K562 (cell line): Measurements from ENCODE around the gene SETMAR. TPM values are rescaled to one million over a fixed set of nuclear protein-coding genes. Genes with fewer than 3 reads are reported as not detected.

Experiments
- ATF3 ChIP-seq, 2 experiments: fragments of 450-650 bp in 1 of 2; sonication (generic) in 1 of 2; formaldehyde crosslinking in 1 of 2; IDR thresholded peaks in 1 of 2; conservative IDR thresholded peaks in 1 of 2; 2 replicates each; pipeline versions ENCODE4 v1.6.1 to v1.8.1; 2016 to 2023; ENCODE audit warnings: mild to moderate bottlenecking in 2 of 2, moderate library complexity in 2 of 2, inconsistent platforms in 1 of 2, missing genetic modification reagents in 1 of 2
- C11orf30 ChIP-seq: fragments of 450-650 bp; IDR thresholded peaks from 2 replicates; pipeline ENCODE4 v1.6.1; 2016; ENCODE audit warnings: low read depth, mild to moderate bottlenecking
- CEBPG ChIP-seq, 3 experiments: fragments of 200-800 bp in 1 of 3; sonication (Bioruptor generic) in 1 of 3; sonication (generic) in 1 of 3; formaldehyde crosslinking in 1 of 3; IDR thresholded peaks in 2 of 3; conservative IDR thresholded peaks in 1 of 3; 2 replicates each; pipeline versions ENCODE4 v1.6.1 to v1.8.0; 2016 to 2022; ENCODE audit warnings: missing compliant biosample characterization in 2 of 3, missing genetic modification characterization in 2 of 3, mild to moderate bottlenecking in 1 of 3, missing genetic modification reagents in 1 of 3
- DIDO1 ChIP-seq: fragments of 450-650 bp; IDR thresholded peaks from 2 replicates; pipeline ENCODE4 v1.6.1; 2016; ENCODE audit warnings: low read depth, missing biosample characterization, missing genetic modification characterization
- GATA2 ChIP-seq: sonication (generic); formaldehyde crosslinking; IDR thresholded peaks from 2 replicates; pipeline ENCODE4 v1.4.0; 2020; ENCODE audit warnings: mild to moderate bottlenecking, missing genetic modification reagents
- GATAD2B ChIP-seq: fragments of 450-650 bp; IDR thresholded peaks from 2 replicates; pipeline ENCODE4 v1.6.1; 2017; ENCODE audit warnings: mild to moderate bottlenecking, borderline replicate concordance
- GTF2E2 ChIP-seq: fragments of 200-800 bp; sonication (Bioruptor generic); IDR thresholded peaks from 2 replicates; pipeline ENCODE4 v1.6.1; 2016; ENCODE audit warnings: missing genetic modification characterization, missing compliant biosample characterization
- HBP1 ChIP-seq: fragments of 450-650 bp; formaldehyde crosslinking; IDR thresholded peaks from 2 replicates; pipeline ENCODE4 v1.4.0; 2022; ENCODE audit warnings: missing genetic modification characterization
- HDAC8 ChIP-seq: fragments of 450-650 bp; IDR thresholded peaks from 2 replicates; pipeline ENCODE4 v1.6.1; 2016; ENCODE audit warnings: mild to moderate bottlenecking, missing genetic modification characterization, moderate library complexity, missing compliant biosample characterization
- HIVEP1 ChIP-seq: fragments of 250-450 bp; sonication (Bioruptor Pico); IDR thresholded peaks from 2 replicates; pipeline ENCODE4 v1.4.0; 2020; ENCODE audit warnings: mild to moderate bottlenecking
- HMBOX1 ChIP-seq: sonication (generic); IDR thresholded peaks from 2 replicates; pipeline ENCODE4 v1.6.1; 2016
- KDM1A ChIP-seq, 2 experiments: fragments of 450-650 bp; IDR thresholded peaks; 2 replicates each; pipeline ENCODE4 v1.6.1; 2016; ENCODE audit warnings: mild to moderate bottlenecking in 2 of 2
- KDM4B ChIP-seq, 2 experiments: fragments of 450-650 bp in 1 of 2; sonication (generic) in 1 of 2; IDR thresholded peaks; 2 replicates each; pipeline ENCODE4 v1.6.1; 2016 to 2017; ENCODE audit warnings: borderline replicate concordance in 2 of 2, antibody characterized with exemption in 1 of 2, low read depth in 1 of 2, mild to moderate bottlenecking in 1 of 2
- NCOA4 ChIP-seq: fragments of 450-650 bp; IDR thresholded peaks from 2 replicates; pipeline ENCODE4 v1.6.1; 2018; ENCODE audit warnings: mild to moderate bottlenecking; ENCODE audit not compliant: partially characterized antibody
- NCOR1 ChIP-seq: fragments of 450-650 bp; IDR thresholded peaks from 2 replicates; pipeline ENCODE4 v1.6.1; 2016; ENCODE audit warnings: mild to moderate bottlenecking, moderate library complexity
- NEUROD1 ChIP-seq: fragments of 150-350 bp; IDR thresholded peaks from 2 replicates; pipeline ENCODE4 v1.6.1; 2014; ENCODE audit warnings: borderline replicate concordance, low read length, low read depth; ENCODE audit not compliant: partially characterized antibody
- NFE2 ChIP-seq: IDR thresholded peaks from 2 replicates; pipeline ENCODE4 v1.6.1; 2014; ENCODE audit warnings: antibody characterized with exemption, low read depth
- NFIX ChIP-seq: fragments of 250-450 bp; sonication (Bioruptor Pico); IDR thresholded peaks from 2 replicates; pipeline ENCODE4 v1.4.0; 2020; ENCODE audit warnings: low read depth, mild to moderate bottlenecking, moderate library complexity
- SMARCA4 ChIP-seq: fragments of 450-650 bp; IDR thresholded peaks from 2 replicates; pipeline ENCODE4 v1.6.1; 2016
- SNRNP70 ChIP-seq: fragments of 200-400 bp; formaldehyde crosslinking; optimal IDR thresholded peaks from 2 replicates; pipeline ENCODE3; 2017; ENCODE audit warnings: low read depth, low read length
- SRF ChIP-seq, 2 experiments: fragments of 250-450, 450-650 bp in 1 of 2; sonication (Bioruptor Pico) in 1 of 2; sonication (generic) in 1 of 2; formaldehyde crosslinking; IDR thresholded peaks; 2 replicates each; pipeline versions ENCODE4 v1.5.0 to v1.5.1; 2020 to 2022; ENCODE audit warnings: mild to moderate bottlenecking in 1 of 2, missing genetic modification reagents in 1 of 2
- ZBTB12 ChIP-seq: fragments of 250-450 bp; sonication (Bioruptor Pico); IDR thresholded peaks from 2 replicates; pipeline ENCODE4 v1.4.0; 2020
- ZBTB2 ChIP-seq: fragments of 450-650 bp; IDR thresholded peaks from 2 replicates; pipeline ENCODE4 v1.6.1; 2016; ENCODE audit warnings: antibody characterized with exemption
- ZNF165 ChIP-seq: fragments of 250-450 bp; sonication (Bioruptor Pico); IDR thresholded peaks from 2 replicates; pipeline ENCODE4 v1.4.0; 2020; ENCODE audit warnings: borderline replicate concordance
- polyA plus RNA-seq, 8 experiments: library from polyadenylated mRNA; depleted of rRNA in 4 of 8; stranded (reverse) in 5 of 8; unstranded in 3 of 8; fragments of >200 nt; fragmentation: Nextera tagmentation in 2 of 8; fragmentation: Illumina TruSeq in 1 of 8; extraction: Ambion mirVana in 2 of 8; extraction: Trizol in 1 of 8; gene quantifications; 2 replicates each; pipeline versions ENCODE4 v1.2.1 to v1.2.3, GENCODE V29; 2011 to 2014; ENCODE audit warnings: inconsistent platforms in 1 of 8, missing spikeins in 1 of 8
- total RNA-seq, 7 experiments: library from RNA; depleted of rRNA in 6 of 7; stranded (reverse); fragments of >200 nt in 6 of 7; fragmentation: Illumina TruSeq in 2 of 7; extraction: Trizol in 2 of 7; gene quantifications; 2 replicates each; pipeline versions ENCODE4 v1.2.1 to v1.2.3, GENCODE V29; 2011 to 2021; ENCODE audit warnings: low replicate concordance in 1 of 7

SETMAR gene
- total and polyA plus RNA-seq, 9 of the 15 experiments (the other 6 are each of a cell fraction or from before 2014, with no cell fraction given) = 5.5 to 25.1 (median 18.2) TPM

GRCh38 chr3:4322635-4323034 lies 19.5 kb downstream of the SETMAR start (continued):
- TF ChIP-seq SMARCA4 (peak; percentile 61; the same call in 1 of the 2 replicates), GATA2 (CRISPR knock-in tag) (no peak), NCOR1 (0 out of 2 replicates have a peak, but pooled peaks have one; percentile 6), C11orf30 (peak; percentile 92), CEBPG (CRISPR knock-in tag; IDR thresholded peaks at IDR 0.05) (no peak), CEBPG (tag; conservative IDR thresholded peaks at IDR 0.05 in 1 of 2, IDR thresholded peaks at IDR 0.05 in 1 of 2) (peak; percentile 84 to 98), HMBOX1 (no peak), ZNF165 (CRISPR knock-in tag) (no peak), KDM4B (IDR thresholded peaks at IDR 0.05; ENCODE audit: borderline replicate concordance in 2 of 2, low read depth in 1 of 2) (no peak), NEUROD1 (no peak), ZBTB2 (no peak), HDAC8 (no peak), SRF (CRISPR knock-in tag; IDR thresholded peaks at IDR 0.05) (no peak), NFIX (CRISPR knock-in tag) (no peak), GTF2E2 (tag) (no peak), DIDO1 (tag) (no peak), ZBTB12 (CRISPR knock-in tag) (no peak), NCOA4 (no peak), NFE2 (peak; percentile 94), HBP1 (CRISPR knock-in tag) (no peak), HIVEP1 (CRISPR knock-in tag) (no peak), SNRNP70 (no peak), GATAD2B (no peak), ATF3 (IDR thresholded peaks at IDR 0.05) (0 out of 2 replicates have a peak, but pooled peaks have one; percentile 7), ATF3 (CRISPR knock-in tag; conservative IDR thresholded peaks at IDR 0.05) (no peak), KDM1A (IDR thresholded peaks at IDR 0.05) (no peak)
